GM21526 (cell line): Measurements from ENCODE around the gene SEMA6D.

ENCODE experiments used
- ATAC-seq: cut with Tn5 transposase; IDR thresholded peaks from one replicate; pipeline ENCODE4 v1.9.1; 2021; ENCODE audit warnings: moderate library complexity; ENCODE audit not compliant: unreplicated experiment, low FRiP score

Gene SEMA6D

GRCh38 chr15:47741907-47742306 lies 24.6 kb downstream of the SEMA6D start:
- no peak for ATAC-seq

GRCh38 chr15:47742334-47742733 lies 25.0 kb downstream of the SEMA6D start:
- ATAC-seq = no peak

GRCh38 chr15:47742742-47743141 lies 25.4 kb downstream of the SEMA6D start:
- no peak for ATAC-seq

GRCh38 chr15:47743385-47743784 lies 26.1 kb downstream of the SEMA6D start:
- ATAC-seq = no peak

- no peak for ATAC-seq
Measured at GRCh38 chr15:47743886-47744285, 26.6 kb downstream of the SEMA6D start.

GRCh38 chr15:47744496-47744895 lies 27.2 kb downstream of the SEMA6D start:
- no peak for ATAC-seq

GRCh38 chr15:47744973-47745372 lies 27.7 kb downstream of the SEMA6D start:
- no peak for ATAC-seq

GRCh38 chr15:47746516-47746915 lies 29.2 kb downstream of the SEMA6D start:
- ATAC-seq = no peak

- ATAC-seq = no peak
Measured at GRCh38 chr15:47750030-47750739, 32.9 kb downstream of the SEMA6D start.

GRCh38 chr15:47750740-47751262 lies 33.5 kb downstream of the SEMA6D start:
- ATAC-seq = no peak

GRCh38 chr15:47753591-47753990 lies 36.3 kb downstream of the SEMA6D start:
- ATAC-seq = no peak

- no peak for ATAC-seq
Measured at GRCh38 chr15:47754312-47754711, 37.0 kb downstream of the SEMA6D start.

GRCh38 chr15:47755941-47756340 lies 38.6 kb downstream of the SEMA6D start:
- ATAC-seq = no peak

GRCh38 chr15:47756872-47757271 lies 39.6 kb downstream of the SEMA6D start:
- ATAC-seq = no peak

GRCh38 chr15:47757331-47757730 lies 40.0 kb downstream of the SEMA6D start:
- ATAC-seq = no peak

GRCh38 chr15:47762621-47763020 lies 45.3 kb downstream of the SEMA6D start:
- ATAC-seq = no peak

- no peak for ATAC-seq
Measured at GRCh38 chr15:47764666-47765065, 47.4 kb downstream of the SEMA6D start.

- no peak for ATAC-seq
Measured at GRCh38 chr15:47766406-47766805, 49.1 kb downstream of the SEMA6D start.

GRCh38 chr15:47767035-47767434 lies 49.7 kb downstream of the SEMA6D start:
- no peak for ATAC-seq

GRCh38 chr15:47768735-47769134 lies 51.4 kb downstream of the SEMA6D start:
- ATAC-seq = no peak

- no peak for ATAC-seq
Measured at GRCh38 chr15:47769166-47769565, 51.9 kb downstream of the SEMA6D start.

GRCh38 chr15:47773143-47773542 lies 55.8 kb downstream of the SEMA6D start:
- no peak for ATAC-seq
